SK-N-MC (cell line): Measurements from ENCODE around the gene GPR35.

Source experiments
- DNase-seq: peaks from one replicate; pipeline ENCODE4 v3.0.0-alpha.2; 2011; ENCODE audit warnings: low read depth, low spot score
- H3K27ac ChIP-seq: fragments of 200-600 bp; sonication (generic); 2 replicates; pipeline ENCODE4 v1.5.1; 2016; ENCODE audit warnings: mixed run types
- H3K36me3 ChIP-seq: fragments of 200-600 bp; sonication (generic); 2 replicates; pipeline ENCODE4 v1.6.1; 2017; ENCODE audit warnings: antibody characterized with exemption, low read length, mixed read lengths; ENCODE audit not compliant: insufficient read depth
- H3K4me3 ChIP-seq: fragments of 200-600 bp; sonication (generic); 2 replicates; pipeline ENCODE4 v1.5.1; 2016
- H3K9ac ChIP-seq: fragments of 200-600 bp; sonication (generic); 2 replicates; pipeline ENCODE4 v1.8.0; 2017; ENCODE audit warnings: mixed run types, mixed read lengths; ENCODE audit not compliant: insufficient read length
- H3K9me3 ChIP-seq: fragments of 200-600 bp; sonication (generic); 2 replicates; pipeline ENCODE4 v1.6.1; 2017; ENCODE audit warnings: low read depth, mild to moderate bottlenecking, antibody characterized with exemption, low read length, moderate library complexity, mixed read lengths
- EZH2 ChIP-seq: fragments of 200-600 bp; sonication (generic); IDR thresholded peaks from one replicate; pipeline ENCODE4 v1.6.1; 2017; ENCODE audit warnings: antibody characterized with exemption
- FOXP2 ChIP-seq: optimal IDR thresholded peaks from 2 replicates; pipeline ENCODE3; 2011; ENCODE audit warnings: mild to moderate bottlenecking, moderate library complexity; ENCODE audit not compliant: insufficient read depth; ENCODE audit errors: extremely low read length, control extremely low read depth
- POLR2AphosphoS5 ChIP-seq: IDR thresholded peaks from 2 replicates; pipeline ENCODE4 v1.6.1; 2012; ENCODE audit warnings: mild to moderate bottlenecking, low read depth, low read length, borderline replicate concordance

Gene GPR35

GRCh38 chr2:240623531-240624010 is 1.7 kb upstream of the GPR35 start:
- DNase-seq, result no peak
- TF ChIP-seq FOXP2 (no peak), EZH2 (no peak), POLR2AphosphoS5 (no peak)
- Histone ChIP-seq H3K36me3 (no peaks in the 10 kb centered on the region), H3K9ac (no peak overlapping the region), H3K9me3 (no peaks in the 10 kb centered on the region), H3K4me3 (no peak overlapping the region), H3K27ac (no peak overlapping the region)

GRCh38 chr2:240624011-240624949 is 1.0 kb upstream of the GPR35 start:
- no peak for DNase-seq
- TF ChIP-seq POLR2AphosphoS5, result no peak
- no peak for TF ChIP-seq EZH2
- TF ChIP-seq FOXP2, result no peak
- Histone ChIP-seq H3K4me3 (no peak overlapping the region), H3K27ac (no peak overlapping the region), H3K36me3 (no peaks in the 10 kb centered on the region), H3K9me3 (no peaks in the 10 kb centered on the region), H3K9ac (no peak overlapping the region)

DNA sequence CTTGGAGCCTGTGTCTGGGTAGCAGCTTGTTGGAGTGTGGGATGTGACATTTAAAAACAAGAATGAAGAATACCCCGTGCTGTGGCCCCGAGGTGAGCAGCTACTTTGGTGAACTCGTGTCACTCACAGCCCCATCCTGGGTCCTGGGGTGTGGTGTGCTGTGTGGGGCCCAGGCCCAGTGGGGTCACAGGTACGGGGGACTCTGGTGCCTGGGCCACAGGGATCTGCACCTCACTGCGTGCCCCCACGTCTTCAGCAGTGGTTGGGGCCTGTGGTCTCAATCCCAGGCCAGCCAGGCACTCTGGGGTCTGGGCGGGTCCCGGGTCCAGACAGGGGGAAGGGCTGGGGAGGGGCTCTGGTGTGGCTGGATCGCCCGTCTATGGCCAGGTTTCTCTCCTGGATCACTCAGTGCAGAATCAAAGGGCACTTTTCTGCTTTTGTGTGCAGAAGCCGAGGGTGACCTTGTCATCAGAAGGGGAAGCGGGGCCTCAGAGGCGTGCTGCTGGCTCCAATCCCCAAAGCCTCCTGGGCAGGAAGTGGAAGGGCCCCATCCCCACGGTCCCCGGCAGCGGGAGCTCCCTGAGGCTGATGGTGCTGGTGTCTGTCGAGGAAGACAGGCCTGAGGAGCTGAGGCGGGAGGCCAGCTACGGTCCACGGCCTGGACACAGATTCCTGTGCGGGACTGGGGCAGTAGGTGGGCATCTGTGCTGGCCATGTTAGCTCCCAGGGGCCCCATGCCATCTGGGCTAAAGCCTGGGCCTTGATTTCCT is 1.4 kb downstream of the GPR35 start:
- TF ChIP-seq FOXP2, result no peak
- TF ChIP-seq EZH2, result no peak
- no peak for TF ChIP-seq POLR2AphosphoS5
- no peak overlapping the region for H3K27ac ChIP-seq
- DNase-seq, result no peak
- H3K36me3 ChIP-seq, result no peaks in the 10 kb centered on the region
- no peak overlapping the region for H3K9ac ChIP-seq
- no peaks in the 10 kb centered on the region for H3K9me3 ChIP-seq
- no peak overlapping the region for H3K4me3 ChIP-seq

GRCh38 chr2:240627736-240628506 is 2.6 kb downstream of the GPR35 start:
- Histone ChIP-seq H3K9me3 (no peaks in the 10 kb centered on the region), H3K36me3 (no peaks in the 10 kb centered on the region), H3K27ac (no peak overlapping the region), H3K9ac (no peak overlapping the region), H3K4me3 (no peak overlapping the region)
- TF ChIP-seq POLR2AphosphoS5 (no peak), FOXP2 (no peak), EZH2 (no peak)
- no peak for DNase-seq

DNA sequence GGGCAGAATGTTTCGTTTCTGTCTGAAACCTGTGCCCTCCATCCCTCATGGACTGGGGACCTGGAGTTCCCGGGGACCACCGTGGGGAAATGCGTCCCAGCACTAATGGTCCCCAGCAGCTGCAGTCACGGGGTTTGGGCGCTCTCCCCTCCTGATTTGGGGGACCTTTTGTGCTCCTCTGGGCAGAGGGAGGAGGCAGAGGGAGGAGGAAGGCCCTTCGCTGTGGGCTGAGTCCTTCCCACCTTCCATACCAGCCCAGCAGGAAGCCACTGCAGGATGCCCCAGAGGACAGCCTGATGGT is 3.2 kb downstream of the GPR35 start:
- H3K4me3 ChIP-seq, result no peak overlapping the region
- H3K36me3 ChIP-seq, result no peaks in the 10 kb centered on the region
- no peak overlapping the region for H3K27ac ChIP-seq
- no peak overlapping the region for H3K9ac ChIP-seq
- no peak for TF ChIP-seq POLR2AphosphoS5
- TF ChIP-seq FOXP2, result no peak
- no peak for TF ChIP-seq EZH2
- no peaks in the 10 kb centered on the region for H3K9me3 ChIP-seq
- no peak for DNase-seq

GRCh38 chr2:240628808-240629618 is 3.7 kb downstream of the GPR35 start:
- H3K36me3 ChIP-seq, result no peaks in the 10 kb centered on the region
- no peak overlapping the region for H3K9ac ChIP-seq
- no peak overlapping the region for H3K4me3 ChIP-seq
- no peak for DNase-seq
- no peaks in the 10 kb centered on the region for H3K9me3 ChIP-seq
- no peak overlapping the region for H3K27ac ChIP-seq
- TF ChIP-seq FOXP2 (no peak), POLR2AphosphoS5 (no peak), EZH2 (no peak)

DNA sequence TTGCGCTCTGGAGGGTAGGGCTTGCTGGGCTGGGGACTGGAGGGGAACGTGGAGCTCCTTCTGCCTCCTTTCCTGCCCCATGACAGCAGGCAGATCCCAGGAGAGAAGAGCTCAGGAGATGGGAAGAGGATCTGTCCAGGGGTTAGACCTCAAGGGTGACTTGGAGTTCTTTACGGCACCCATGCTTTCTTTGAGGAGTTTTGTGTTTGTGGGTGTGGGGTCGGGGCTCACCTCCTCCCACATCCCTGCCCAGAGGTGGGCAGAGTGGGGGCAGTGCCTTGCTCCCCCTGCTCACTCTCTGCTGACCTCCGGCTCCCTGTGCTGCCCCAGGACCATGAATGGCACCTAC is 4.3 kb downstream of the GPR35 start:
- Histone ChIP-seq H3K4me3 (no peak overlapping the region), H3K36me3 (no peaks in the 10 kb centered on the region), H3K9ac (no peak overlapping the region), H3K9me3 (no peaks in the 10 kb centered on the region), H3K27ac (no peak overlapping the region)
- TF ChIP-seq EZH2 (no peak), FOXP2 (no peak), POLR2AphosphoS5 (no peak)
- no peak for DNase-seq
